ENCODE data around the gene PPP2CA.

PPP2CA gene

GRCh38 chr5:134249469-134250379, 23.9 kb upstream of the PPP2CA start:
- Mint-ChIP-seq H3K27ac (no peak overlapping the region), H3K4me3 (no peak overlapping the region), H3K27me3 (peaks cover 5% of the 10 kb centered on the region), H3K36me3 (ENCODE audit: low read depth) (no peaks in the 10 kb centered on the region), H3K9me3 (no peaks in the 10 kb centered on the region), H3K4me1 (ENCODE audit: low read depth) (no peaks in the 10 kb centered on the region)

- Mint-ChIP-seq H3K36me3 (ENCODE audit: low read depth) (no peaks in the 10 kb centered on the region), H3K9me3 (no peaks in the 10 kb centered on the region), H3K4me3 (no peak overlapping the region), H3K27me3 (no peaks in the 10 kb centered on the region), H3K27ac (no peak overlapping the region), H3K4me1 (ENCODE audit: low read depth) (no peaks in the 10 kb centered on the region)
Measured at GRCh38 chr5:134248256-134248655, 22.4 kb upstream of the PPP2CA start.

GRCh38 chr5:134247428-134248224, 21.8 kb upstream of the PPP2CA start:
- H3K9me3 Mint-ChIP-seq, result no peaks in the 10 kb centered on the region
- no peak overlapping the region for H3K4me3 Mint-ChIP-seq
- no peaks in the 10 kb centered on the region for H3K27me3 Mint-ChIP-seq
- H3K4me1 Mint-ChIP-seq (ENCODE audit: low read depth), result no peaks in the 10 kb centered on the region
- no peak overlapping the region for H3K27ac Mint-ChIP-seq
- H3K36me3 Mint-ChIP-seq (ENCODE audit: low read depth), result no peaks in the 10 kb centered on the region

- Mint-ChIP-seq H3K4me1 (ENCODE audit: low read depth) (no peaks in the 10 kb centered on the region), H3K4me3 (no peak overlapping the region), H3K9me3 (no peaks in the 10 kb centered on the region), H3K27me3 (no peaks in the 10 kb centered on the region), H3K27ac (no peak overlapping the region), H3K36me3 (ENCODE audit: low read depth) (no peaks in the 10 kb centered on the region)
Measured at GRCh38 chr5:134246771-134247427, 21.0 kb upstream of the PPP2CA start.

- Mint-ChIP-seq H3K27me3 (peaks cover under 1% of the 10 kb centered on the region), H3K4me1 (ENCODE audit: low read depth) (no peaks in the 10 kb centered on the region), H3K9me3 (no peaks in the 10 kb centered on the region), H3K4me3 (no peak overlapping the region), H3K36me3 (ENCODE audit: low read depth) (no peaks in the 10 kb centered on the region), H3K27ac (no peak overlapping the region)
Measured at GRCh38 chr5:134245692-134246091, 19.8 kb upstream of the PPP2CA start.

- H3K36me3 Mint-ChIP-seq (ENCODE audit: low read depth), result no peaks in the 10 kb centered on the region
- no peaks in the 10 kb centered on the region for H3K4me1 Mint-ChIP-seq (ENCODE audit: low read depth)
- no peak overlapping the region for H3K4me3 Mint-ChIP-seq
- no peaks in the 10 kb centered on the region for H3K9me3 Mint-ChIP-seq
- H3K27ac Mint-ChIP-seq, result no peak overlapping the region
- H3K27me3 Mint-ChIP-seq, result peaks cover 3% of the 10 kb centered on the region
Measured at GRCh38 chr5:134245101-134245604, 19.3 kb upstream of the PPP2CA start.

GRCh38 chr5:134242146-134242545, 16.3 kb upstream of the PPP2CA start:
- no peaks in the 10 kb centered on the region for H3K4me1 Mint-ChIP-seq (ENCODE audit: low read depth)
- H3K27ac Mint-ChIP-seq, result no peak overlapping the region
- no peaks in the 10 kb centered on the region for H3K9me3 Mint-ChIP-seq
- H3K36me3 Mint-ChIP-seq (ENCODE audit: low read depth), result no peaks in the 10 kb centered on the region
- H3K4me3 Mint-ChIP-seq, result no peak overlapping the region
- peaks cover 3% of the 10 kb centered on the region for H3K27me3 Mint-ChIP-seq

GRCh38 chr5:134240421-134240962, 14.6 kb upstream of the PPP2CA start:
- H3K27me3 Mint-ChIP-seq, result peaks cover 3% of the 10 kb centered on the region
- no peak overlapping the region for H3K27ac Mint-ChIP-seq
- no peak overlapping the region for H3K4me3 Mint-ChIP-seq
- no peaks in the 10 kb centered on the region for H3K4me1 Mint-ChIP-seq (ENCODE audit: low read depth)
- no peaks in the 10 kb centered on the region for H3K36me3 Mint-ChIP-seq (ENCODE audit: low read depth)
- H3K9me3 Mint-ChIP-seq, result no peaks in the 10 kb centered on the region

GRCh38 chr5:134236820-134237219, 10.9 kb upstream of the PPP2CA start:
- no peaks in the 10 kb centered on the region for H3K9me3 Mint-ChIP-seq

GRCh38 chr5:134236318-134236717, 10.4 kb upstream of the PPP2CA start:
- Mint-ChIP-seq H3K27ac (no peak overlapping the region), H3K27me3 (peaks cover 3% of the 10 kb centered on the region), H3K9me3 (no peaks in the 10 kb centered on the region), H3K36me3 (ENCODE audit: low read depth) (no peaks in the 10 kb centered on the region), H3K4me1 (ENCODE audit: low read depth) (no peaks in the 10 kb centered on the region), H3K4me3 (no peak overlapping the region)

More at GRCh38 chr5:134236820-134237219, 10.9 kb upstream of the PPP2CA start:
- H3K4me1 Mint-ChIP-seq (ENCODE audit: low read depth), result no peaks in the 10 kb centered on the region
- H3K36me3 Mint-ChIP-seq (ENCODE audit: low read depth), result no peaks in the 10 kb centered on the region
- H3K27ac Mint-ChIP-seq, result no peak overlapping the region
- H3K27me3 Mint-ChIP-seq, result peaks cover 3% of the 10 kb centered on the region
- H3K4me3 Mint-ChIP-seq, result no peak overlapping the region

- peaks cover 23% of the 10 kb centered on the region for H3K4me1 Mint-ChIP-seq (ENCODE audit: low read depth)
- H3K27ac Mint-ChIP-seq, result no peak overlapping the region
- H3K36me3 Mint-ChIP-seq (ENCODE audit: low read depth), result peaks cover 17% of the 10 kb centered on the region
- no peaks in the 10 kb centered on the region for H3K9me3 Mint-ChIP-seq
- H3K27me3 Mint-ChIP-seq, result no peaks in the 10 kb centered on the region
- H3K4me3 Mint-ChIP-seq, result no peak overlapping the region
Measured at GRCh38 chr5:134228624-134229023, 2.8 kb upstream of the PPP2CA start.

GRCh38 chr5:134227776-134228175, 1.9 kb upstream of the PPP2CA start:
- Mint-ChIP-seq H3K4me1 (ENCODE audit: low read depth) (peaks cover 31% of the 10 kb centered on the region), H3K36me3 (ENCODE audit: low read depth) (peaks cover 22% of the 10 kb centered on the region), H3K27me3 (no peaks in the 10 kb centered on the region), H3K27ac (peak overlapping the region; percentile 58), H3K4me3 (peak overlapping the region; percentile 90), H3K9me3 (no peaks in the 10 kb centered on the region)

GRCh38 chr5:134227259-134227658, 1.4 kb upstream of the PPP2CA start:
- H3K27me3 Mint-ChIP-seq, result no peaks in the 10 kb centered on the region
- peaks cover 27% of the 10 kb centered on the region for H3K36me3 Mint-ChIP-seq (ENCODE audit: low read depth)
- H3K9me3 Mint-ChIP-seq, result no peaks in the 10 kb centered on the region
- H3K4me1 Mint-ChIP-seq (ENCODE audit: low read depth), result peaks cover 36% of the 10 kb centered on the region
- H3K27ac Mint-ChIP-seq, result peak overlapping the region; percentile 96
- peak overlapping the region; percentile 90 for H3K4me3 Mint-ChIP-seq

- Mint-ChIP-seq H3K9me3 (no peaks in the 10 kb centered on the region), H3K4me1 (ENCODE audit: low read depth) (peaks cover 43% of the 10 kb centered on the region), H3K27me3 (no peaks in the 10 kb centered on the region), H3K27ac (peak overlapping the region; percentile 96), H3K4me3 (peak overlapping the region; percentile 90), H3K36me3 (ENCODE audit: low read depth) (peaks cover 33% of the 10 kb centered on the region)
Measured at GRCh38 chr5:134226441-134227192, 744 bp upstream of the PPP2CA start.
